Sigmoid colon (tissue), 7 donors: ENCODE data around the gene SENP8. TPM values are rescaled to one million over a fixed set of nuclear protein-coding genes. Genes with fewer than 3 reads are reported as not detected.

Experiments
- DNase-seq: peaks from one replicate; pipeline ENCODE4 v3.0.0-alpha.2; 2019
- H3K27ac ChIP-seq, 4 donors: fragments of 200-600 bp; sonication (generic); one replicate each; pipeline ENCODE4 v1.5.1; 2016 to 2019; ENCODE audit warnings: mild to moderate bottlenecking in 1 of 4
- H3K27me3 ChIP-seq, 3 donors: fragments of 200-600 bp; sonication (generic); one replicate each; pipeline ENCODE4 v1.5.1; 2019; ENCODE audit warnings: mild to moderate bottlenecking in 1 of 3
- H3K36me3 ChIP-seq, 4 donors: fragments of 200-600 bp; sonication (generic); one replicate each; pipeline ENCODE4 v1.5.1; 2016 to 2019
- H3K4me1 ChIP-seq, 4 donors: fragments of 200-600 bp; sonication (generic); one replicate each; pipeline ENCODE4 v1.5.1; 2017 to 2019
- H3K4me3 ChIP-seq, 4 donors: fragments of 200-600 bp; sonication (generic); one replicate each; pipeline ENCODE4 v1.5.1; 2017 to 2019; ENCODE audit warnings: mild to moderate bottlenecking in 2 of 4, moderate library complexity in 1 of 4
- H3K9me3 ChIP-seq, 4 donors: fragments of 200-600 bp in 3 of 4; sonication (generic) in 3 of 4; one replicate each; pipeline versions ENCODE4 v1.5.1 to v1.6.1; 2013 to 2019
- EP300 ChIP-seq, 4 donors: sonication (generic); formaldehyde crosslinking; IDR thresholded peaks; one replicate each; pipeline ENCODE4 v1.6.1; 2017; ENCODE audit warnings: antibody characterized with exemption in 4 of 4
- POLR2A ChIP-seq, 2 donors: fragments of 450-650 bp; IDR thresholded peaks; one replicate each; pipeline ENCODE4 v1.6.1; 2016; ENCODE audit warnings: antibody characterized with exemption in 2 of 2, mild to moderate bottlenecking in 2 of 2, moderate library complexity in 2 of 2
- POLR2AphosphoS5 ChIP-seq, 4 donors: sonication (generic); formaldehyde crosslinking; IDR thresholded peaks; one replicate each; pipeline ENCODE4 v1.6.1; 2017; ENCODE audit warnings: antibody characterized with exemption in 4 of 4
- WGBS, 2 donors: extraction: QIAGEN DNeasy Blood & Tissue Kit; methylation state at CpG; one replicate each; pipeline ENCODE4 v1.1.7; 2013; 5-methylcytosine and 5-hydroxymethylcytosine counted together
- intact Hi-C: fragments of 100-400 bp; cut with DNase I; formaldehyde crosslinking; loops from one replicate; pipeline ENCODE4 v1.15.1; 2023
- polyA plus RNA-seq, 3 donors: library from polyadenylated mRNA; stranded (reverse); fragments of 200-250 nt; gene quantifications; one replicate each; pipeline ENCODE4 v1.2.3, GENCODE V29; 2013
- total RNA-seq, 4 donors: library from RNA; depleted of rRNA; stranded (reverse); fragments of >200 nt; gene quantifications; one replicate each; pipeline ENCODE4 v1.1.0, GENCODE V29; 2016
- TF ChIP-seq, protein P1 (sequence below), 4 experiments: fragments of 450-650 bp in 3 of 4; fragments of 200-600 bp in 1 of 4; IDR thresholded peaks; one replicate each; pipeline ENCODE4 v1.5.1; 2016 to 2019; ENCODE audit warnings: antibody characterized with exemption in 4 of 4, mild to moderate bottlenecking in 3 of 4, moderate library complexity in 2 of 4
- donor health status: healthy with polysubstance abuse.
- donor health status: Bipolar disorder and iron deficiency.
- donor health status: healthy.

Gene SENP8
- total and polyA plus RNA-seq, 7 donors = 1.2 to 4.3 (median 1.9) TPM

- no peak overlapping the region for H3K27ac ChIP-seq
- intact Hi-C loops = no loop called here
- H3K27me3 ChIP-seq = no peaks in the 10 kb centered on the region
- H3K4me3 ChIP-seq = no peak overlapping the region
- H3K9me3 ChIP-seq = no peaks in the 10 kb centered on the region
- no peaks in the 10 kb centered on the region for H3K36me3 ChIP-seq
- peaks cover 0 to 10% (median 0%) of the 10 kb centered on the region in 4 donors for H3K4me1 ChIP-seq
- WGBS, 2 donors = 28 to 75% methylated on average over 4 of the region's 4 CpGs
- TF ChIP-seq, protein P1, sequence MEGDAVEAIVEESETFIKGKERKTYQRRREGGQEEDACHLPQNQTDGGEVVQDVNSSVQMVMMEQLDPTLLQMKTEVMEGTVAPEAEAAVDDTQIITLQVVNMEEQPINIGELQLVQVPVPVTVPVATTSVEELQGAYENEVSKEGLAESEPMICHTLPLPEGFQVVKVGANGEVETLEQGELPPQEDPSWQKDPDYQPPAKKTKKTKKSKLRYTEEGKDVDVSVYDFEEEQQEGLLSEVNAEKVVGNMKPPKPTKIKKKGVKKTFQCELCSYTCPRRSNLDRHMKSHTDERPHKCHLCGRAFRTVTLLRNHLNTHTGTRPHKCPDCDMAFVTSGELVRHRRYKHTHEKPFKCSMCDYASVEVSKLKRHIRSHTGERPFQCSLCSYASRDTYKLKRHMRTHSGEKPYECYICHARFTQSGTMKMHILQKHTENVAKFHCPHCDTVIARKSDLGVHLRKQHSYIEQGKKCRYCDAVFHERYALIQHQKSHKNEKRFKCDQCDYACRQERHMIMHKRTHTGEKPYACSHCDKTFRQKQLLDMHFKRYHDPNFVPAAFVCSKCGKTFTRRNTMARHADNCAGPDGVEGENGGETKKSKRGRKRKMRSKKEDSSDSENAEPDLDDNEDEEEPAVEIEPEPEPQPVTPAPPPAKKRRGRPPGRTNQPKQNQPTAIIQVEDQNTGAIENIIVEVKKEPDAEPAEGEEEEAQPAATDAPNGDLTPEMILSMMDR (IDR thresholded peaks at IDR 0.05) = no peak
- no peak for TF ChIP-seq POLR2AphosphoS5 (IDR thresholded peaks at IDR 0.05)
- TF ChIP-seq EP300 (IDR thresholded peaks at IDR 0.05) = no peak
- no peak for TF ChIP-seq POLR2A (IDR thresholded peaks at IDR 0.05)
- no peak for DNase-seq
Observed at GRCh38 chr15:72136170-72137051, 18.2 kb downstream of the SENP8 start.

DNA sequence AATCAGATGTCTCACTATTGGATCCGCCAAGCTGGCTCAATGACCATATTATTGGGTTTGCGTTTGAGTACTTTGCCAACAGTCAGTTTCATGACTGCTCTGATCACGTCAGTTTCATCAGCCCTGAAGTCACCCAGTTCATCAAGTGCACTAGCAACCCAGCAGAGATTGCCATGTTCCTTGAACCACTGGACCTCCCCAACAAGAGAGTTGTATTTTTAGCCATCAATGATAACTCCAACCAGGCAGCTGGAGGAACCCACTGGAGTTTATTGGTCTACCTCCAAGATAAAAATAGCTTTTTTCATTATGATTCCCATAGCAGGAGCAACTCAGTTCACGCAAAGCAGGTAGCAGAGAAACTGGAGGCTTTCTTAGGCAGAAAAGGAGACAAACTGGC is 21.5 kb downstream of the SENP8 start:
- no peak for TF ChIP-seq POLR2AphosphoS5 (IDR thresholded peaks at IDR 0.05)
- TF ChIP-seq, protein P1 (IDR thresholded peaks at IDR 0.05) = no peak
- TF ChIP-seq EP300 (IDR thresholded peaks at IDR 0.05) = no peak
- TF ChIP-seq POLR2A (IDR thresholded peaks at IDR 0.05) = no peak

GRCh38 chr15:72140088-72140487 is 21.9 kb downstream of the SENP8 start:
- TF ChIP-seq POLR2A (IDR thresholded peaks at IDR 0.05) = no peak
- TF ChIP-seq, protein P1 (IDR thresholded peaks at IDR 0.05) = no peak
- TF ChIP-seq POLR2AphosphoS5 (IDR thresholded peaks at IDR 0.05) = no peak
- no peak for TF ChIP-seq EP300 (IDR thresholded peaks at IDR 0.05)
- peaks cover 0 to 10% (median 0%) of the 10 kb centered on the region in 4 donors for H3K4me1 ChIP-seq
- intact Hi-C loops = no loop called here
- H3K27ac ChIP-seq = no peak overlapping the region
- no peak for DNase-seq
- no peaks in the 10 kb centered on the region for H3K36me3 ChIP-seq
- WGBS, 2 donors = 90 to 91% methylated on average over 3 of the region's 3 CpGs
- H3K4me3 ChIP-seq = no peak overlapping the region
- H3K9me3 ChIP-seq = no peaks in the 10 kb centered on the region
- no peaks in the 10 kb centered on the region for H3K27me3 ChIP-seq

More for the DNA sequence above, 21.5 kb downstream of the SENP8 start:
- H3K9me3 ChIP-seq = no peaks in the 10 kb centered on the region
- WGBS, 2 donors = 97 to 98% methylated on average over 4 of the region's 4 CpGs
- H3K4me3 ChIP-seq = no peak overlapping the region
- no peaks in the 10 kb centered on the region for H3K27me3 ChIP-seq
- peaks cover 0 to 10% (median 0%) of the 10 kb centered on the region in 4 donors for H3K4me1 ChIP-seq
- no peak overlapping the region for H3K27ac ChIP-seq
- intact Hi-C loops = no loop called here
- no peak for DNase-seq
- no peaks in the 10 kb centered on the region for H3K36me3 ChIP-seq

DNA sequence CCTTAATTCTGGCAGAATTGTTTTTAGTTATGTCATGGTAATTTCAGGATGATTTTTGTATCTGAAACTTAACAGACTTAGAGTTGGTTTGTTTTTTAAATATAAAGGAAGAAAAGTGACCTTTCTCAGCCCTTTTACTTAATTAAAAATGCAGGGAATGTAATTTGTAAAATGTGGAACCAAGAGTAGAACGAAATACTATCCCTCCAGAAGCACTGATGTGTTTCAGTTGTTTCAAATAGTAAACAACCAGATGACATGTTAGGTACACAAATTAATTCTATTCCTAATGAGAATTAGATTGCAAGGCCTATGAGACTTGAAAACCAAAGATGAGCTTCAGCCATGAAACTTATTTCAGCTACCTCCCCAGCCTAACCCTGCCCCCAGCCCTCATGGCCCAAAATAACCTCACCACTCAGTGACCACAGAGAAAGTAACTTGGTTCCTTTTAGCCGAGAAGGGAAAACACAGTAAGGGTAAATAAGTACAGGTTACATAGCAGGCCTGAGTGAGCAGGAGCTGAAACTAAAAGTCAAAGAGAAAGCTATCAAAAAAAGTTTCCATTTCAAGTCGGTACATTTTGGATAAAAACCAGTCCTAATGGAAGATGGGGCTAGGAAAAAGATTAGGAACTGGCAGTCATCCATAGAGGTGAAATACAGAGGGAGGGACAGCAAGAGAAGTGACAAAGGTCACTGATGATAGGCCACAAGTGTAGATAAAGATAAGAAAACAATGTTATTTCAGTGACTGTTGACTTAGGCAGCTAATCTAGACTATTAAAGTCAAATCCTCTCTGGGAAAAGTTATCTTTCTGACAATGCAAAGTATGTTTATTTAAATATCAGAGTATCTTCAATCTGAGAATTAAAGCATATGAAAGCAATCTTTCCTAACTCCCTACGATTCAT is 23.2 kb downstream of the SENP8 start:
- 22 to 40% methylated on average over 4 of the region's 4 CpGs for WGBS, 2 donors
- no peak for DNase-seq
- intact Hi-C loops = no loop called here

More for the DNA sequence above, 23.2 kb downstream of the SENP8 start:
- TF ChIP-seq EP300 (IDR thresholded peaks at IDR 0.05) (no peak), POLR2AphosphoS5 (IDR thresholded peaks at IDR 0.05) (no peak), POLR2A (IDR thresholded peaks at IDR 0.05) (no peak)
- TF ChIP-seq, protein P1 (IDR thresholded peaks at IDR 0.05) = no peak
- Histone ChIP-seq H3K9me3 (no peaks in the 10 kb centered on the region), H3K27ac (no peak overlapping the region), H3K4me3 (no peak overlapping the region), H3K36me3 (no peaks in the 10 kb centered on the region), H3K27me3 (no peaks in the 10 kb centered on the region), H3K4me1 (peaks cover 0 to 1% (median 0%) of the 10 kb centered on the region in 4 donors)
